ENCODE measurements around the gene CRP.

GRCh38 chr1:159751031-159751430 lies 36.6 kb upstream of the CRP start:
- TF ChIP-seq REST (IDR thresholded peaks at IDR 0.05; ENCODE audit: insufficient read depth in 1 of 2, low read depth in 2 of 2, low read length in 2 of 2) = no peak
- TF ChIP-seq SIN3A (IDR thresholded peaks at IDR 0.05; ENCODE audit: borderline replicate concordance, insufficient read depth, low read length) = no peak
- no peak for TF ChIP-seq TAF1 (IDR thresholded peaks at IDR 0.05; ENCODE audit: borderline replicate concordance, insufficient read depth, low read length)
- TF ChIP-seq POLR2AphosphoS5 (IDR thresholded peaks at IDR 0.05; ENCODE audit: low read depth, low read length) = no peak
- TF ChIP-seq FOXP2 (optimal IDR thresholded peaks at IDR 0.05; ENCODE audit: borderline replicate concordance, extremely low read depth, extremely low read length, insufficient read depth) = no peak

Measured in PFSK-1 (cell line).